Measurements from ENCODE around the gene SPOCD1. TPM values are rescaled to one million over a fixed set of nuclear protein-coding genes. Genes with fewer than 3 reads are reported as not detected.

The SPOCD1 gene
- total RNA-seq, 1 experiment from 2014 or later: 0.54 TPM

GRCh38 chr1:31861346-31861745 lies 45.5 kb upstream of the SPOCD1 start:
- POLR2A ChIA-PET: no interaction called here
- no TSS peak for BruUV-seq (replicated peaks)
- TF ChIP-seq TCF7L2 (IDR thresholded peaks at IDR 0.05; ENCODE audit: low read depth, low read length): no peak
- no peak for TF ChIP-seq CTCF (IDR thresholded peaks at IDR 0.05)
- TF ChIP-seq POLR2AphosphoS5 (IDR thresholded peaks at IDR 0.05; ENCODE audit: low read depth, low read length): no peak
- TF ChIP-seq SIN3A (IDR thresholded peaks at IDR 0.05; ENCODE audit: borderline replicate concordance, insufficient read depth, low read depth, low read length): no peak
- no peak overlapping the region for H3K27ac ChIP-seq (ENCODE audit: low read length)
- CTCF ChIA-PET: interaction anchor here (0.6 kb wide), 1 partner anchor 144 kb away, joined by 9 read pairs; no protein-coding TSS in a partner anchor
- no peak overlapping the region for H3K4me3 ChIP-seq (ENCODE audit: low read depth in 2 of 2, low read length in 2 of 2)
- H3K27me3 ChIP-seq (ENCODE audit: control insufficient read depth, insufficient read depth, low read length): no peaks in the 10 kb centered on the region
- intact Hi-C loops (cut with micrococcal nuclease; ENCODE audit: unreplicated experiment) (no loop called here), in situ Hi-C loops (cut with HindIII; ENCODE audit: low pct_unique_long_range_greater_than_20kb, low sequenced_read_pairs) (no loop called here)
- DNase-seq (ENCODE audit: low read depth, low spot score) (no peak), ATAC-seq (no peak)
- H3K4me1 ChIP-seq (ENCODE audit: control insufficient read depth, insufficient read depth, low read length): no peaks in the 10 kb centered on the region
- H3K9me3 ChIP-seq (ENCODE audit: control insufficient read depth, insufficient read depth, low read depth, low read length): no peaks in the 10 kb centered on the region
- no peaks in the 10 kb centered on the region for H3K36me3 ChIP-seq (ENCODE audit: control insufficient read depth, insufficient read depth, low read length)

- CTCF ChIA-PET: no interaction called here
- TF ChIP-seq POLR2AphosphoS5 (IDR thresholded peaks at IDR 0.05; ENCODE audit: low read depth, low read length): no peak
- no peak for TF ChIP-seq TCF7L2 (IDR thresholded peaks at IDR 0.05; ENCODE audit: low read depth, low read length)
- no peak for TF ChIP-seq REST (IDR thresholded peaks at IDR 0.05; ENCODE audit: insufficient read depth in 1 of 2, low read depth in 2 of 2, low read length in 1 of 2)
- no peak for TF ChIP-seq SIN3A (IDR thresholded peaks at IDR 0.05; ENCODE audit: borderline replicate concordance, insufficient read depth, low read depth, low read length)
- no peak for TF ChIP-seq CTCF (IDR thresholded peaks at IDR 0.05)
Measured at GRCh38 chr1:31860581-31860980, 44.8 kb upstream of the SPOCD1 start.

More at GRCh38 chr1:31860581-31860980, 44.8 kb upstream of the SPOCD1 start:
- no peak for ATAC-seq
- Histone ChIP-seq H3K4me1 (ENCODE audit: control insufficient read depth, insufficient read depth, low read length) (no peaks in the 10 kb centered on the region), H3K9me3 (ENCODE audit: control insufficient read depth, insufficient read depth, low read depth, low read length) (no peaks in the 10 kb centered on the region), H3K4me3 (ENCODE audit: low read depth in 2 of 2, low read length in 2 of 2) (no peak overlapping the region), H3K36me3 (ENCODE audit: control insufficient read depth, insufficient read depth, low read length) (no peaks in the 10 kb centered on the region), H3K27me3 (ENCODE audit: control insufficient read depth, insufficient read depth, low read length) (no peaks in the 10 kb centered on the region), H3K27ac (ENCODE audit: low read length) (no peak overlapping the region)
- intact Hi-C loops (cut with micrococcal nuclease; ENCODE audit: unreplicated experiment) (no loop called here), in situ Hi-C loops (cut with HindIII; ENCODE audit: low pct_unique_long_range_greater_than_20kb, low sequenced_read_pairs) (no loop called here)
- no peak for DNase-seq (ENCODE audit: low read depth, low spot score)
- POLR2A ChIA-PET: no interaction called here
- BruUV-seq (replicated peaks): no TSS peak

Measured in Panc1 (cell line).